Thyroid gland (tissue), 4 donors: ENCODE results near the gene UQCRFS1.

Experiments
- CTCF ChIP-seq, 6 experiments: fragments of 200-600 bp in 3 of 6; fragments of 450-650 bp in 3 of 6; sonication (generic) in 3 of 6; IDR thresholded peaks; one replicate each; pipeline ENCODE4 v1.5.1; 2016 to 2019; ENCODE audit warnings: antibody characterized with exemption in 6 of 6, mild to moderate bottlenecking in 2 of 6, inconsistent platforms in 1 of 6, moderate library complexity in 1 of 6
- POLR2A ChIP-seq, 2 donors: fragments of 450-650 bp; IDR thresholded peaks; one replicate each; pipeline ENCODE4 v1.6.1; 2017; ENCODE audit warnings: antibody characterized with exemption in 2 of 2, mild to moderate bottlenecking in 2 of 2, moderate library complexity in 1 of 2

- TF ChIP-seq CTCF (IDR thresholded peaks at IDR 0.05) (no peak), POLR2A (IDR thresholded peaks at IDR 0.05) (no peak)
Measured at GRCh38 chr19:29189033-29189360, 24.0 kb downstream of the UQCRFS1 start.
